ENCODE data around the gene HNRNPLL. TPM values are rescaled to one million over a fixed set of nuclear protein-coding genes. Genes with fewer than 3 reads are reported as not detected.
A peak's percentile ranks its signal among the peaks of the same experiment; 100 is the strongest.

Gene HNRNPLL
- total RNA-seq, 4 donors from 2014 or later: 45.2 to 59.7 (median 54.4) TPM

DNA sequence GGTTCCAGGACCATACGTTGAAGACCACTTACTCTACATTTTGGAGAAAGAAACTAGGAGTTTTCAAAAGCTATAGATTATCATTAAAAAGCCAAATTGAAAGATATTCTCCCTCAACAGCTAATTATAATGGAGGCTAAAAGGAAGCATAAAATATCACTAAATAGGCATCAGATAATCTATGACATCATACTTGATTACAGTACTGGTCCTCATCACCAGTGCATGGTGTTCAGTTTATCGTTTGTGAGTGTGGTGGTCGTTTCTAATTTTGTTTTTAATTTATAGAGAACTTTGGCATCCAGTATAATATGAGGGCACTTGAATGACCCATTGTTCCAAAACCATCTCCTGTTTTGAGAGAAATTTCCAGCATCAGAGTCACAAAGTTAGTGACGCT is 80.9 kb downstream of the HNRNPLL start:
- H3K36me3 ChIP-seq: no peaks in the 10 kb centered on the region
- no peak overlapping the region for H3K4me3 ChIP-seq
- no peaks in the 10 kb centered on the region for H3K27me3 ChIP-seq
- whole genome bisulfite sequencing, 2 donors (ENCODE audit: low coverage in 1 of 2): 86 to 89% methylated on average over 3 to 4 of the region's 4 CpGs
- H3K9me3 ChIP-seq: no peaks in the 10 kb centered on the region
- in situ Hi-C loops (cut with MboI; ENCODE audit: low pct_ligation_motif_present in 1 of 4, low pct_unique_long_range_greater_than_20kb in 1 of 4, low sequenced_read_pairs in 3 of 4): loop anchor here in 2 of 4 donors (25.0 kb wide), 2 partner anchors 210 to 535 kb away; no protein-coding TSS in a partner anchor
- H3K27ac ChIP-seq: no peak overlapping the region
- no peaks in the 10 kb centered on the region for H3K4me1 ChIP-seq
- no peak for DNase-seq
- intact Hi-C loops (cut with DNase I; ENCODE audit: low total_unique reads): no loop called here
- TF ChIP-seq EP300 (IDR thresholded peaks at IDR 0.05; ENCODE audit: low read depth) (no peak), POLR2AphosphoS5 (IDR thresholded peaks at IDR 0.05) (no peak), POLR2A (IDR thresholded peaks at IDR 0.05) (no peak)
- TF ChIP-seq, protein P1, sequence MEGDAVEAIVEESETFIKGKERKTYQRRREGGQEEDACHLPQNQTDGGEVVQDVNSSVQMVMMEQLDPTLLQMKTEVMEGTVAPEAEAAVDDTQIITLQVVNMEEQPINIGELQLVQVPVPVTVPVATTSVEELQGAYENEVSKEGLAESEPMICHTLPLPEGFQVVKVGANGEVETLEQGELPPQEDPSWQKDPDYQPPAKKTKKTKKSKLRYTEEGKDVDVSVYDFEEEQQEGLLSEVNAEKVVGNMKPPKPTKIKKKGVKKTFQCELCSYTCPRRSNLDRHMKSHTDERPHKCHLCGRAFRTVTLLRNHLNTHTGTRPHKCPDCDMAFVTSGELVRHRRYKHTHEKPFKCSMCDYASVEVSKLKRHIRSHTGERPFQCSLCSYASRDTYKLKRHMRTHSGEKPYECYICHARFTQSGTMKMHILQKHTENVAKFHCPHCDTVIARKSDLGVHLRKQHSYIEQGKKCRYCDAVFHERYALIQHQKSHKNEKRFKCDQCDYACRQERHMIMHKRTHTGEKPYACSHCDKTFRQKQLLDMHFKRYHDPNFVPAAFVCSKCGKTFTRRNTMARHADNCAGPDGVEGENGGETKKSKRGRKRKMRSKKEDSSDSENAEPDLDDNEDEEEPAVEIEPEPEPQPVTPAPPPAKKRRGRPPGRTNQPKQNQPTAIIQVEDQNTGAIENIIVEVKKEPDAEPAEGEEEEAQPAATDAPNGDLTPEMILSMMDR (IDR thresholded peaks at IDR 0.05): no peak

DNA sequence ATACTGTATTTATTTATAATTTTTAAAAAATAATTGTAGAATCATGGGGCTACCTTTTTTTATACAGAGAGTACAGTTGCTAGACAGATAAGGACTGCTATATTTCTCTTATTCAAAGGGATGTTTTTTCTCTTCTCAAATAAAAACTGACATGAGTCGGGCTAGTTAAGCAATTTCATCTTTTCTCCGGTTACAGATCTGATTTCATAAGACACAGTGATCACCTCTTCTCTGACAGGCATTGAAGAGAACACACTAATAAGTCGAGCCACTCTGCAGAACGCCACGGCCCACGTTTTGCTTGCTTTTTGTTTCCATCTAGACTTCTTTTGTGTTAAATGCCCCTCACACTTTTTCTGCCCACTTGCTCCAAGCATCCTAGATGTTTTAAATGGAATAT is 85.4 kb downstream of the HNRNPLL start:
- intact Hi-C loops (cut with DNase I; ENCODE audit: low total_unique reads) (loop anchor here (10.0 kb wide), 1 partner anchor 142 kb away; the partner anchor contains the start of gene ATL2), in situ Hi-C loops (cut with MboI; ENCODE audit: low pct_ligation_motif_present in 1 of 4, low pct_unique_long_range_greater_than_20kb in 1 of 4, low sequenced_read_pairs in 3 of 4) (loop anchor here in 2 of 4 donors (25.0 kb wide), 2 partner anchors 205 to 530 kb away; no protein-coding TSS in a partner anchor)
- 74 to 80% methylated on average over 6 of the region's 6 CpGs for WGBS, 2 donors (ENCODE audit: low coverage in 1 of 2)
- Histone ChIP-seq H3K36me3 (no peaks in the 10 kb centered on the region), H3K27me3 (no peaks in the 10 kb centered on the region), H3K9me3 (no peaks in the 10 kb centered on the region), H3K4me1 (peaks cover 0 to 6% (median 0%) of the 10 kb centered on the region in 4 donors), H3K4me3 (no peak overlapping the region), H3K27ac (peak overlapping the region in 1 of 4 donors; percentile 85)
- DNase-seq: no peak
- no peak for TF ChIP-seq EP300 (IDR thresholded peaks at IDR 0.05; ENCODE audit: low read depth)
- TF ChIP-seq, protein P1 (IDR thresholded peaks at IDR 0.05): no peak
- no peak for TF ChIP-seq POLR2A (IDR thresholded peaks at IDR 0.05)
- TF ChIP-seq POLR2AphosphoS5 (IDR thresholded peaks at IDR 0.05): no peak

GRCh38 chr2:38516526-38516925 is 86.2 kb downstream of the HNRNPLL start:
- DNase-seq: no peak
- Histone ChIP-seq H3K9me3 (no peaks in the 10 kb centered on the region), H3K4me1 (peaks cover 0 to 6% (median 0%) of the 10 kb centered on the region in 4 donors), H3K27me3 (no peaks in the 10 kb centered on the region), H3K36me3 (no peaks in the 10 kb centered on the region), H3K27ac (peak overlapping the region; percentile 58 to 85 (median 76)), H3K4me3 (no peak overlapping the region)
- TF ChIP-seq POLR2AphosphoS5 (IDR thresholded peaks at IDR 0.05): no peak
- no peak for TF ChIP-seq EP300 (IDR thresholded peaks at IDR 0.05; ENCODE audit: low read depth)
- no peak for TF ChIP-seq POLR2A (IDR thresholded peaks at IDR 0.05)
- TF ChIP-seq, protein P1 (IDR thresholded peaks at IDR 0.05): no peak
- WGBS, 2 donors (ENCODE audit: low coverage in 1 of 2): 74 to 83% methylated on average over 6 of the region's 6 CpGs
- in situ Hi-C loops (cut with MboI; ENCODE audit: low pct_ligation_motif_present in 1 of 4, low pct_unique_long_range_greater_than_20kb in 1 of 4, low sequenced_read_pairs in 3 of 4): loop anchor here in 2 of 4 donors (25.0 kb wide), 2 partner anchors 204 to 529 kb away; no protein-coding TSS in a partner anchor
- intact Hi-C loops (cut with DNase I; ENCODE audit: low total_unique reads): loop anchor here (10.0 kb wide), 1 partner anchor 142 kb away; the partner anchor contains the start of gene ATL2

- intact Hi-C loops (cut with DNase I; ENCODE audit: low total_unique reads) (loop anchor here (10.0 kb wide), 1 partner anchor 141 kb away; the partner anchor contains the start of gene ATL2), in situ Hi-C loops (cut with MboI; ENCODE audit: low pct_ligation_motif_present in 1 of 4, low pct_unique_long_range_greater_than_20kb in 1 of 4, low sequenced_read_pairs in 3 of 4) (loop anchor here in 2 of 4 donors (25.0 kb wide), 2 partner anchors 204 to 529 kb away; no protein-coding TSS in a partner anchor)
- WGBS, 2 donors (ENCODE audit: low coverage in 1 of 2): 77 to 80% methylated on average over 3 of the region's 3 CpGs
- Histone ChIP-seq H3K27ac (peak overlapping the region; percentile 58 to 85 (median 76)), H3K9me3 (no peaks in the 10 kb centered on the region), H3K4me1 (peaks cover 0 to 6% (median 0%) of the 10 kb centered on the region in 4 donors), H3K36me3 (no peaks in the 10 kb centered on the region), H3K27me3 (no peaks in the 10 kb centered on the region), H3K4me3 (peak overlapping the region in 1 of 4 donors; percentile 0)
- DNase-seq: no peak
- no peak for TF ChIP-seq POLR2AphosphoS5 (IDR thresholded peaks at IDR 0.05)
- no peak for TF ChIP-seq POLR2A (IDR thresholded peaks at IDR 0.05)
- TF ChIP-seq, protein P1 (IDR thresholded peaks at IDR 0.05): no peak
- TF ChIP-seq EP300 (IDR thresholded peaks at IDR 0.05; ENCODE audit: low read depth): no peak
These were observed 86.6 kb downstream of the HNRNPLL start for GRCh38 chr2:38516122-38516521.

Data from transverse colon (tissue), 4 donors.